CD4-positive, alpha-beta T cell treated with Interleukin-6 at 100 ng/mL for 8 hours (primary cell): Measurements from ENCODE around the gene CYTIP.
"Not testable (repeated sequence)": the region's sequence is repeated elsewhere in the genome, so short reads cannot be mapped to it uniquely, and the experiment has no call there.

ENCODE experiments used
- DNase-seq: peaks from one replicate; pipeline ENCODE4 v3.0.0-alpha.2; 2020; ENCODE audit warnings: mixed read lengths, low spot score

The CYTIP gene

DNA sequence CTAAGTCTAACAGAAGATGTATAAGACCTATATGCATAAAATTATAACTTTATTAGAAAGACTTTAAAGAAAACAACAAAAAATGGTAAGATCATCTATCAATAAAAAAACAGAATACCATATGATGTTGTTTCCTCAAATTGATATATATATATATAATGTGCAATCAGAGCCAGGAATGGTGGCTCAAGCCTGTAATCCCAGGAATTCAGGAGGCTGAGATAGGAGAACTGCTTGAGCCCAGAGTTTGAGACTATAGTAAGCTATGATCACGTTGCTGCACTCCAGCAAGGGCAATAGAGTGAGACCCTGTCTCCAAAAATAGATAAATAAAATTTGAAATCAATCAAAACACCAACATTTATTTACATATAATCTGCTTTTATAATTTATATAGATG, 19.5 kb downstream of the CYTIP start:
- no peak for DNase-seq

DNA sequence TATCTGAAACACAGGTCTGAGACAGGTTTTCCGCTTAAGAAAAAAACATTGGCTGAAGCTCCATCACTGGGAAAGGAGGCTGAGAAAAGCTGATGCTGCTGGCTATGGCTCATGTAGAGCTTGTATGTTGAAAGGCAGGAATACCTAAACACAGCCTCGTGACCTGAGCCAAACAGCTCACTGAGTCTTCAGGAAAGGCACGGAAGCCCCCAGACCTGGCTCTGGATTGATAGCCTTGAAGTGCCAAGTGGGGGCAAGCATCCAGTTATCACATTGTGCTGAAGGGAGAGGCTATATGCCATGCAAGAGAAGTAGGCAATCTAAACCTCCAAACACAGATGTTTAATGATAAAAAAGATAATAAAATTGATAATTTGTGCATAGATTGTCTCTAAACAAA, 21.9 kb downstream of the CYTIP start:
- DNase-seq = no peak

DNA sequence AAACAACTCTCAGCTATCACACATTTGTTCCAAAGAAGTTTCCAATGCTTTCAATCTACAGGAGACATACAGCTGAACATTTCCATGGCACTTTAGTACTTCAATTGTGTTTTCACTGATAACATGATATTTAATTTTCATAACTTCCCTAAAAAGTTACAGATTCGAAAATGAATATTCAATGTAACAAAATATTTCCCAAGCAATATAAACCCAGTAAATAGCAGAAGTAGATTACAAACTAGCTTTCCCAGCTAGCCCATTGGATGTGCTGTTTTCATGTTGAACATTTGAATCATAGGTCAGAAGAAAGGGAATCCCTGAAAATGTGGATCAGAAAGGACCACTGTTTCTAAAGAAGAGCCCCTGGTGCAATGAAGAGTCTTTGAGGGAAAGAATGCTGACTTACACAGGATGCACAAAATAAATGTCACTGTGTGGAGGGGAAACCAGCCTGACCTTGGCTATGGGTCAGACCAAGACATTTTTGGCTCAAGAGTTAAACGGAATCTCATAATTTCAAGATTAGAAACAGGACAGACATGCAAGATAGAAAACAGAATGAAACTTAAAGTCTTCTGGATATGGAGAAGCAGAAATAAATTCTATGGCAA, 22.5 kb downstream of the CYTIP start:
- no peak for DNase-seq

DNA sequence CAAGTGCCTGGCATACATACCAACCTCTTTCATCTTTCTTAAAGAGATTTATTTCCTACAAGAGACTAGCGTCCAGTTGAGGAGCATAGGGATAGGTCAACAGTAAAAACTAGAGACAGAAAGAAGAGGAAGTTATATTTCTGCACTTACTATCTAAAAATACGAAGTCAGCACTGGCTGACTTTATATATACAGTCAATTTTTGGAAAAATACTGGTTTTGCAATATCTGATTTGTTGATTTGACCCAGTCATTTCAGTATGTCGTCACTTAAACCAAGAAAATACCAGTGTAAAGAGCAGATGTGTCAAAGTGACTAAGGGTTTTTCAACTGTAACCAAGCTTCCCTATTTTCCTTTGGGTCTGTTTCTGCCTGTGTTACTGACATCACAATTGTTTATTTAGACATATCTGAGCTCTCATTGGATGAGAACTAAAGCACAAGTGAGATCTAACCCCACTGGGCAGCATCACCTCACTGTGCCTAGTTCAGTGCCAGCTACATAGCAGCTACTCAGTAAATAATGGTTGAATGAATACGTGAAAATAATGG, 23.0 kb downstream of the CYTIP start:
- DNase-seq = no peak

DNA sequence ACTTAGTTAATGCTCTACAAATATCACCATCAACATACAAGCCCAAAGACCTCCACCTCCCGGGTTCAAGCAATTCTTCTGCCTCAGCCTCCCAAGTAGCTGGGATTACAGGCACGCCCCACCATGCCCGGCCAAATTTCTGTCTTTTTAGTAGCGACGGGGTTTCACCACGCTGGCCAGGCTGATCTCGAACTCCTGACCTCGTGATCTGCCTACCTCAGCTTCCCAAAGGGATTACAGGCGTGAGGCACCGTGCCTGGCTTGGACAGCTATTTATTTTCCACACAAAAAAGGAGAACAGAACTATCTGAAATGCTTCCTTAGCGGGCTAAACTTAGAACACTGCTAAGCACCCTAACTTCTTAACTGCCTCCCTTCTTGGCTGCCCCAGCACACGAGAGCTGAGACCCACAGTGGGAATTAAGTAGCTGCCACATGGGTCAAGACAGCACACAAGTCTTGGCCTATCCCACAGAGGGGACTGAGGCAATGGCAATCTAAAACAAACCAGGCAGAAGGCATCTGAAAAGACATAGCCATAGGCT, 24.8 kb downstream of the CYTIP start:
- DNase-seq = no peak

DNA sequence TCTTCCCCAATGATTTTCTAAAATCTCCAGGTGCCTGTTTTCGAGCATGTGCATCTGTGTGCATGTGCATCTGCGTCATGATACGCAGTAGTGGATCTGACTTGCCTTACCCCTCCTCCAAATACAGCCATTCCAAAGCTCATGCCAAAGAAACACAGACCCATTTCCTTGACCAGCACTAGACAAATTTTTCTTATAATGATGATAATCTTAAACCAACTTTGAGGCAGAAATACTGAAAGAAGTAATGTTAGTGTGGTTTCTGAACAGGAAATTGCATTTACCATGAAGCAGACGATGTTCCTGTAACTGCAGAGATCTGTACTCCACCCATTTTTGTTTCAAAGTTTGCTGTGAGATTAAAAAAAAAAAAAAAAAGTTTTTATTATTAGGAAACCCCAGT, 25.6 kb downstream of the CYTIP start:
- peak; percentile 69 for DNase-seq

DNA sequence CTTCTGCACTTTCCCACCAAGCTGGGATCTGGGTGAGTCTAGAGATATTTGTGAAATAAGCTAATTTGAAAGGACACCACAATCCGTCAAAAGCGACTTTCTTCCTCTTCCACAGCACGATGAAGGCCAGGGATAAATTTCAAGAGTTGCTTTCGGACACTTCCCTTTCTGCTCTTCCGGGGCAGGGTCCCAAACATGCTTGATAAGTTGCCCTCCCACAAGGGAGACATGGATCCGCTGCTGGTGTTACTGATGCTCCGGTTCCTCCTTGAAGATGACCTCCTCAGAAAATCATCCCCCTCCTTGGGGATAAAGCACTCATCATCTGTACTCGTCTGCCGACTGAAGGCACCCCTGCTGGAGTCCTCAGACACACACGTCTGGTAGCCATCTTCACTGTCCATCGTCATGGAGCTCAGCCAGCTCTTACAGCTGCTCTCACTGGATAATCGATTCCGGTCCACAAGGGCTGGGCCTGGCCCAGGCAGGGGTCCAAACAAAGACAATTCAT, 28.2 kb downstream of the CYTIP start:
- no peak for DNase-seq

DNA sequence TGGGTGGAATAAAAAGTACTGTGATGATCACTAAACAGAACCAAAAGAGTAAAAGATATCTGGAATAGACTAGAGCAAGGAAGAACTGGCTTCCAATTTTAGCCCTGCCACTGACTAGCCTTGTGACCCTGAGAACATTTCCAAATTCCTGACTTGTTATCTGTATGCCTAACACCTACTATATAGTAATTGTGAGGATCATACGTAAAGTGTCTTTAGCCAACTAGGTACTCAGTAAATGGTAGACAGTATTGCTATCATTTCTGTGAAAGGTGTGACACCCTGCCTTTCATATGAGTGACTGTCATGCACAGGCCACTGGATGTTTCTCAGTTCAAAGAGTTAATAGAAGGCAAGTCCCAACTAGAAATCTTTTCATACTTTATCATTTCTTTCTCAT, 29.8 kb downstream of the CYTIP start:
- no peak for DNase-seq

DNA sequence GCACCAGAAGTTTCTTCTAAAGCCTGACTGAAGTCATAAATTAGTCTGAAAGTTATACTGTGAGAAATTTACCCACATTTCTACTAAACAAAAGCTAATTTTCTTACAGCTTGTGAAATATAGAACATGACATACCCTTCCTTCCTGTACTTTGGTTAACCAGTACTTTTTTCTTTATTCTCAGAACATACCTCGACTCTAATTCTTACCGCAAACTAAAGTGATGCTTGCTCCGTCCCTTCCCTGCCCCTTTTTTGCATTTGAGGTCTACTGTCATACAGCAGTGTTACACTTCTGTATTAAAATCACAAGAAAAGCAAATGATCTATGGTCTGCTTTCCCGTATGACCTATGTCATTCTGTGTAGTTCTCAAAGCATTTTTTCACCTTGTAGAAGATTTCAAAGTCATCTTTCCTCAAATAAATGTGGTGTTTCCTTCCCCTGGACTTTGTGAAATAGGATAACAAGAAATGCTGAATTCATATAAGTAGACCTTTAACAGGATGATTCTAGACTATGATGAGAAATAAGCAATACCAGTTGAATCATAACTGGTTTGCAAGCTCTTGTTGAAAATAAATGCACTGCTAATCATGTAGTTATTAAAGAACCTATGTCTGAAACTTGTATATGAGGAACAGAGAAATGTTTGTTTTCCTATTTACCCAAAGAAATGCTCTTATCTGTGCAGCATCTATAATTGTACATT, 30.4 kb downstream of the CYTIP start:
- DNase-seq = peak; percentile 85

DNA sequence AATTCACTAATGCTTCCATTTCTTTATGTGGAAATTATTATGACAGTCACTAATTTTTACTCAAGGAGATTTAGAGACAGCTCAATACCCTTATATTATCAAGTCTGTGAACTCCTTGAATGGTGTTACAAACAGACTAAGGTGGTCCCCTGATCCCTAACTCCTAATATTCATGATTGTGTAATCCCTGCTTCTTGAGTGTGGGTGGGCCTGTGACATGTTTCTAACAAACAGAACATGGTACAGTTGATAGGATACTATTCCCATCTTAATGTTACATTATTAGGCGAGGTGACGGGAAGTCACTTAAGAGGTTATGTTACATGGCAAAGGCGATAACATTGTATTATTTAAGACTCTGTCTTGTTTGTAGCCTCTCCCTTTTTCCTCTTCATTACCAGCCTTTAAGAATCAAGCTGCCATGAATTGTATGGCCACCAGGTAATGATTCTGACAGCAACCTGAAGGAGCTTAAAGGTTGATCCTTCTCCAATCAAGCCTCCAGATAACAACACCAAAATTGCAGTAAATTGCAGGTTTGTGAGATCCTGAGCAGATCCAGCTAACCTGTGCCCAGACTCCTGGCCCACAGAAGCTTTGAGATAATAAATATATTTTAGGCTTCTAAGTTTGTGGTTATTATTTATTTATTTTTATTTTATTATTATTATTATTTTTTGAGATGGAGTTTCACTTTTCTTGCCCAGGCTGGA, 32.1 kb downstream of the CYTIP start:
- no peak for DNase-seq

DNA sequence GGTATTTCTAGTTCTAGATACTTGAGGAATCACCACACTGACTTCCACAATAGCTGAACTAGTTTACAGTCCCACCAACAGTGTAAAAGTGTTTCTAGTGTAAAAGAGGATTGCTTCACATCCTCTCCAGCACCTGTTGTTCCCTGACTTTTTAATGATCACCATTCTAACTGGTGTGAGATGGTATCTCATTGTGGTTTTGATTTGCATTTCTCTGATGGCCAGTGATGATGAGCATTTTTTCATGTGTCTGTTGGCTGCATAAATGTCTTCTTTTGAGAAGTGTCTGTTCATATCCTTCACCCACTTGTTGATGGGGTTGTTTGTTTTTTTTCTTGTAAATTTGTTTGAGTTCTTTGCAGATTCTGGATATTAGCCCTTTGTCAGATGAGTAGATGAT, 38.5 kb downstream of the CYTIP start:
- DNase-seq = not testable (repeated sequence)

DNA sequence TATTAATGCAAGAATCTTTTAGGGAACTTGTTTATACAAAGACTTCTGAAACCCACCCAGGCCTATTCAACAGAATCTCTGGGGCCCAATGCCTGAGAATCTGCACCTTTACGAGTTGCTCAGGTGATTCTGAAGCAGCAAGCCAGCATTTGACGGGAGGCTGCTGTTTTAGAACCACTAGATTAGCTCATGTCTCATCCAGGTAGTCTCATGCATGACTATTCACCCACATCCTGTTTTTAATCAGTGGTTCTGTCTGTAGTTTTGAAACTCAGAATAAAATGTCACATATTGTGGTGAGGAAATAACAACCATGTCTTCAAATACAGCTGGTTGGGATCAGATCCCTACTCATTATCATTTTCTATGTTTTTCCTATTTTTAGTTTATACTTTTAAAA, 39.5 kb downstream of the CYTIP start:
- DNase-seq = peak; percentile 88

DNA sequence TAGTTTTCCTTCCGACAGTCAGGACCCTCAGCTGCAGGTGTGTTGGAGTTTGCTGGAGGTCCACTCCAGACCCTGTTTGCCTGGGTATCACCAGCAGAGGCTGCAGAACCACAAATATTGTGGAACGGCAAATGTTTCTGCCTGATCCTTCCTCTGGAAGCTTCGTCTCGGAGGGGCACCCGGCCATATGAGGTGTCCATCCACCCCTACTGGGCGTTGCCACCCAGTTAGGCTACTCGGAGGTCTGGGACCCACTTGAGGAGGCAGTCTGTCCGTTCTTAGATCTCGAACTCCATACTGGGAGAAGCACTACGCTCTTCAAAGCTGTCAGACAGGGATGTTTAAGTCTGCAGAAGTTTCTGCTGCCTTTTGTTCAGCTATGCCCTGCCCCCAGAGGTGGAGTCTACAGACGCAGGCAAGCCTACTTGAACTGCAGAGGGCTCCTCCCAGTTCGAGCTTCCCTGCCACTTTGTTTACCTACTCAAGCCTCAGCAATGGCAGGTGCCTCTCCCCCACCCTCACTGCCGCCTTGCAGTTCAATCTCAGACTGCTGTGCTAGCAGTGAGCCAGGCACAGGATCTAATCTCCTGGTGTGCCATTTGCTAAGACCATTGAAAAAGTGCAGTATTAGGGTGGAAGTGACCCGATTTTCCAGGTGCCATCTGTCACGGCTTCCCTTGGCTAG, 40.9 kb downstream of the CYTIP start:
- peak; percentile 43 for DNase-seq

DNA sequence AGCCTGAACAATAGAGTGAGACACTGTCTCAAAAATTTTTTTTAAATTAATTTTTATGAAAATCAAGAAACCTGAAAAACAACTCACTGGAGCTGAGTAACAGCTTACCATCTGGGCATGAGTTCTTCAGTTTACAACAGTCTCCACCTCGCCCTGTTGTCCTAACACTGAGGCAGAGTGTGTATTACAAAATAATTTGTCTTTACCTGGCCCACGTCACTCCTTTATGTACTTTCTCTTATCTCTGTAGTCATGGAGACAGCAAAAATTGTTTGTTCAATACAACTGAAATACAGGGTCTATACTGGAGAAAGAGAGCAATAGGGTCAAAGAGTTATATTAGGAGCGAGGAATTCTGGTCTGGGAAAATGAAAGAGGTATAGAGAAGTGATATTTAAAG, 48.1 kb downstream of the CYTIP start:
- no peak for DNase-seq

DNA sequence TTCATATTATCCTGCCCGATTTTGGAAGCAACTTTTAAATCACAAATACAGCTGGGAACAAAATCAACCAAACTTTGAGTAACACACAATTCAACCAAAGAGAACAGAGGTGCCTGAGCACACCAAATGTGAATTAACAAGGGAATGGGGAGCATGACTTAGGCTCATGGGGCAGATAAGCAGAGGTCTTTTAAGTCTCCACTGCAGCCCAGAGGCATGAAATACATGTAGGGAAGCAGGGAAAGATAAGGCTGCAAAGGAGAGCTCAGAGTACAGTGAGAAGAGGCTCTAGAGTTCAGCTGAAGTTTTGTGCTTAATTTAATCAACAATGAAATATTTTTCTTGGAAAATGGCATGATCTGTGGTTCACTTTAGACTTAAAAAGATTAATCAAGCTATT, 49.0 kb downstream of the CYTIP start:
- DNase-seq = no peak

DNA sequence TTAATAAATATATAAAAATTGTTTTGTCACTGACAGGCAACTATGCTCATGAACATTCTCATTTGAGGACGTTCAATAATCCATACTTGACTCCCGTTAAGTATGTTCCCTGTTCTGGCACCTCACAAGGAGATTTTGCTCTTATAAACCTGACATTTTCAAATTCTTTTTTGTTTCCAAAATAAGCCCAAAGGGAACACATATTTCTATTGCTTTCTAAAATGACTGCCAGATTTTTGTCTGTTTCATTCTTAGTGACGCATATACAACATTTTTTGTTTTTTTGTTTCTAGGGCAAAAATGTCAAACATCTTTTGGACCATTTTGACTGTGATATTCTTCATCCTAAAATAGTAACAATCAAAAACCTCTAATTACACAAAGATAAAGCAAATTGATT, 50.5 kb downstream of the CYTIP start:
- no peak for DNase-seq

DNA sequence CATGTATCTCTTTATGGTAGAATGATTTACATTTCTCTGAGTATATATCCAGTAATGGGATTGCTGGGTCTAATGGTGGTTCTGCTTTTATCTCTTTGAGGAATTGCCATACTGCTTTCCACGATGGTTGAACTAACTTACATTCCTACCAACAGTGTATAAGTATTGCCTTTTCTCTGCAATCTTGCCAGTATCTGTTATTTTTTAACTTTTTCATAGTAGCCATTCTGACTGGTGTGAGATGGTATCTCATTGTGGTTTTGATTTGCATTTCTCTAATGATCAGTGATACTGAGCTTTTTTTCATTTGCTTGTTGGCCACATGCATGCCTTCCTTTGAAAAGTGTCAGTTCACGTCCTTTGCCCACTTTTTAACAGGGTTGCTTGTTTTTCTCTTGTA, 55.1 kb downstream of the CYTIP start:
- DNase-seq = no peak

DNA sequence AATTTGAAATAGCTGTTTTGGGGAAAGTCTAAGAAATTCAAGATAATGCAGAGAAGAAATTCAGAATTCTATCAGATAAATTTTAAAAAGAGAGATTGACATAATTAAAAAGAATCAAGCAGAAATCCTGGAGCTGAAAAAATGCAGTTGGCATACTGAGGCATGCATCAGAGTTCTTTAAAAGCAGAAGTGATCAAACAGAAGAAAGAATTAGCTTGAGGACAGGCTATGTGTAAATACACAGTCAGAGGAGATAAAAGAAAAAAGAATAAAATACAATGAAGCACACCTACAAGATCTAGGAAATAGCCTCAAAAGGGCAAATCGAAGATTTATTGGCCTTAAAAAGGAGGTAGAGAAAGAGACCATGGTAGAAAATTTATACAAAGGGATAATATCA, 57.1 kb downstream of the CYTIP start:
- no peak for DNase-seq

DNA sequence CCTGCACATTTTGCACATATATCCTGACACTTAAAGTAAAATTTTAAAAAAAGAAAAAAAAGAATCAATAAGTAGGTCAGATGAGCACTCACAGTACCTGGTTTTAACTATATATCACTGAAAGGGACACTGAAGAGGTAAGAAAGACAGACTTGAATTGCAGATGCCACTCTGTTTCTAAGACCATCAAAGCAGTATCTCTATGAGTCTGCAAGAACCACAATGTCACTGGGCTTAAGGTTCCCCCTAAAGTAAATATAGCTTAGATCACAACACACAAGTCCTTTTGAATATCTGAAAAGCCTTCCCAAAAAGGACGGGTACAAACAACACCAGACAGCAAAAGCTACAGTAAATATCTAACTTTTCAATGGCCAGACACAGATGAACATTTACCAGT, 57.6 kb downstream of the CYTIP start:
- no peak for DNase-seq

DNA sequence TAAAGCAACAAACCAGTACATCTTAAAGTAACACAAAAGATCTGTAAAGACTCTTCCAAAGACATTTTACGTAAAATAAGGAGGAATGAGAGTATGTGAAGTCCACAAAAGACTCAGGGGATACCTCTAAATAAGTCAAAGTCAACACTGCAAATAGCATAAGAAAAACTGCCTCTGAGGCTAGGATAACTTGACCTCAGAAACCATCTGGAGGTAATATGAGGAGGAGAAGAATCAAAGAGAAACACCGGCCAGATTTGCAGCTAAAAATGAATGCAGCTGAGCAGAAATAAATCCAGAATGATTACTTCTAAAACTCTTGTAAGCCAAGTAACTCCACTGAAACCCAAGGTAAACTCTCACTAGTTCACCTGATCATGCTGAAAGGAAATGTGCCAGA, 66.0 kb downstream of the CYTIP start:
- DNase-seq = no peak

DNA sequence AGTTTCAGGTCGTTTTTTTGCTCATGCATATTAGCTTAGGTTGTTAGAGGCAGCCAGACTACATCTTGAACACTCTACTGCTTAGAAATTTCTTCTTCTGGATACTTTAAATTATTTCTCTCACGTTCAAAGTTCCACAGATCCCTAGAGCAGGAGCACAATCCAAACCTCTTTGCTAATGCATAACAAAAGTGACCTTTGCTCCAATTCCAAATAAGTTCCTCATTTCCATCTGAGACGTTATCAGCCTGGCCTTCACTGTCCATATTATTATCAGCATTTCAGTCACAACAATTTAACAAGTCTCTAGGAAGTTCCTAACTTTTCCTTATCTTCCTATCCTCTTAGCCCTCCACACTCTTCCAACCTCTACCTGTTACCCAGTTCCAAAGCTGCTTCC, 67.8 kb downstream of the CYTIP start:
- DNase-seq = no peak

DNA sequence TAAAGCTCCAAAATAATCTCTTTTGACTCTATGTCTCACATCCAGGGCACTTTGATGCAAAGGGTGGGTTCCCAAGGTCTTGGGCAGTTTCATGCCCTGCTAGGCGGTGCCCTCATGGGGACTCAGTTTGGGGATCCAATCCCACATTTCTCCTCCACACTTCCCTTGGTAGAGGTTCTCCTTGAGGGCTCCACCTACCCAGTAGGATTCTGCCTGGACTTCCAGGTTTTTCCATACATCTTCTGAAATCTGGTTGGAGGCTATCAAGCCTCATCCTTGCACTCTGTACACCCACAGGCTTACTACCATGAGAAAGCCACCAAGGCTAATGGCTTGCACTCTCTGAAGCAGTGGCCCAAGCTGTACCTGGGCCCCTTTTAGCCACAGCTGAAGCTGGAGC, 68.5 kb downstream of the CYTIP start:
- DNase-seq = no peak
